OCI-LY3 (cell line): ENCODE measurements around the gene ESPL1.

Experiments
- CTCF ChIP-seq: fragments of 200-600, 300-600 bp; sonication (generic); IDR thresholded peaks from 2 replicates; pipeline ENCODE4 v1.5.1; 2014; ENCODE audit warnings: antibody characterized with exemption, low read length, low read depth
- EZH2phosphoT487 ChIP-seq: fragments of 200-600 bp; shearing (Covaris generic); IDR thresholded peaks from 2 replicates; pipeline ENCODE4 v1.6.1; 2018; ENCODE audit warnings: antibody characterized with exemption, mixed run types, low read depth

- TF ChIP-seq CTCF, result no peak
- no peak for TF ChIP-seq EZH2phosphoT487
Measured at GRCh38 chr12:53241623-53242412, 26.3 kb upstream of the ESPL1 start.
